ENCODE data around the gene CREB5. TPM values are rescaled to one million over a fixed set of nuclear protein-coding genes. Genes with fewer than 3 reads are reported as not detected.

CREB5 gene
- total and polyA plus RNA-seq, 2 donors (not counting 3 experiments of a cell fraction or from before 2014, with no cell fraction given): 19.6 to 28.4 TPM

GRCh38 chr7:28837216-28837615, 424.9 kb downstream of the CREB5 start:
- Histone ChIP-seq H3K4me2 (ENCODE audit: insufficient read depth, low read length) (no peak overlapping the region), H3K27me3 (ENCODE audit: control insufficient read depth in 2 of 2, insufficient read depth in 2 of 2, low read length in 2 of 2) (peaks cover 4 to 7% of the 10 kb centered on the region in 2 experiments), H3K9me1 (replicated peaks; ENCODE audit: control insufficient read depth, extremely low read depth, insufficient read depth, low read length) (no peaks in the 10 kb centered on the region), H4K20me1 (replicated peaks; ENCODE audit: control insufficient read depth, extremely low read depth, insufficient read depth, low read length) (no peaks in the 10 kb centered on the region), H3K9ac (replicated peaks; ENCODE audit: extremely low read depth, insufficient read depth, low read length) (no peak overlapping the region), H3K36me3 (ENCODE audit: control insufficient read depth in 2 of 2, extremely low read depth in 1 of 2, insufficient read depth in 2 of 2, low read length in 2 of 2) (no peaks in the 10 kb centered on the region), H3K27ac (ENCODE audit: insufficient read depth, low read depth, low read length) (no peak overlapping the region), H3K4me1 (ENCODE audit: control insufficient read depth, extremely low read depth, insufficient read depth, low read length) (no peaks in the 10 kb centered on the region), H3K9me3 (replicated peaks; ENCODE audit: control insufficient read depth, insufficient read depth, low read length) (no peaks in the 10 kb centered on the region), H2AFZ (ENCODE audit: low read depth, low read length) (no peak overlapping the region), H3K79me2 (ENCODE audit: control insufficient read depth, insufficient read depth, low read length) (no peaks in the 10 kb centered on the region), H3K4me3 (replicated peaks in 1 of 3; ENCODE audit: insufficient read depth in 1 of 3, low read depth in 1 of 3, low read length in 3 of 3) (no peak overlapping the region)
- no TSS peak for BruUV-seq (replicated peaks)
- DNase-seq (ENCODE audit: low read depth, low spot score) (no peak), FAIRE-seq (no peak)
- intact Hi-C loops (cut with micrococcal nuclease) (no loop called here), dilution Hi-C loops (cut with MboI; ENCODE audit: extremely low pct_ligation_motif_present, low sequenced_read_pairs) (no loop called here)
- no peak for TF ChIP-seq CTCF (IDR thresholded peaks at IDR 0.05; ENCODE audit: extremely low read depth in 1 of 2, insufficient read depth in 1 of 2, low read depth in 1 of 2, low read length in 2 of 2)
- no peak for TF ChIP-seq POLR2AphosphoS5 (IDR thresholded peaks at IDR 0.05; ENCODE audit: insufficient read depth, low read depth, low read length)
- TF ChIP-seq GATA2 (IDR thresholded peaks at IDR 0.05; ENCODE audit: insufficient read depth, insufficient read length, low read depth, low read length): no peak
- no peak for TF ChIP-seq FOS (IDR thresholded peaks at IDR 0.05; ENCODE audit: borderline replicate concordance, insufficient read depth, low read length)
- TF ChIP-seq EZH2 (IDR thresholded peaks at IDR 0.05; ENCODE audit: borderline replicate concordance, low read depth, low read length, severe bottlenecking): no peak
- no peak for TF ChIP-seq MYC (IDR thresholded peaks at IDR 0.05; ENCODE audit: low read depth, low read length)
- TF ChIP-seq JUN (IDR thresholded peaks at IDR 0.05; ENCODE audit: borderline replicate concordance, insufficient read depth, insufficient read length, low read depth): no peak
- TF ChIP-seq, protein P1, sequence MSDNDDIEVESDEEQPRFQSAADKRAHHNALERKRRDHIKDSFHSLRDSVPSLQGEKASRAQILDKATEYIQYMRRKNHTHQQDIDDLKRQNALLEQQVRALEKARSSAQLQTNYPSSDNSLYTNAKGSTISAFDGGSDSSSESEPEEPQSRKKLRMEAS (IDR thresholded peaks at IDR 0.05; ENCODE audit: insufficient read depth, insufficient read length): no peak
- TF ChIP-seq POLR2A (IDR thresholded peaks at IDR 0.05; ENCODE audit: low read depth, low read length): no peak
- CTCF ChIA-PET: interaction anchor here (1.4 to 2.2 kb wide), 3 partner anchors 13 to 17 kb away, joined by 3 to 7 read pairs (median 5); no protein-coding TSS in a partner anchor
- POLR2A ChIA-PET: no interaction called here

All from endothelial cell of umbilical vein (primary cell).